Fibroblast of gingiva (primary cell): ENCODE data around the gene RALGPS1.
A peak's percentile ranks its signal among the peaks of the same experiment; 100 is the strongest.
"Not testable (repeated sequence)": the region's sequence is repeated elsewhere in the genome, so short reads cannot be mapped to it uniquely, and the experiment has no call there.

ENCODE experiments used
- DNase-seq: peaks from one replicate; pipeline ENCODE4 v3.0.0-alpha.2; 2011; ENCODE audit warnings: low read depth

Gene RALGPS1

GRCh38 chr9:127158786-127159324, 244.3 kb downstream of the RALGPS1 start:
- DNase-seq = no peak

- DNase-seq = peak; percentile 72
Measured at GRCh38 chr9:127159325-127159801, 244.8 kb downstream of the RALGPS1 start.

- no peak for DNase-seq
Measured at GRCh38 chr9:127159949-127160610, 245.5 kb downstream of the RALGPS1 start.

- no peak for DNase-seq
Measured at GRCh38 chr9:127161081-127161624, 246.6 kb downstream of the RALGPS1 start.

- no peak for DNase-seq
Measured at GRCh38 chr9:127162046-127162863, 247.7 kb downstream of the RALGPS1 start.

- no peak for DNase-seq
Measured at GRCh38 chr9:127162864-127163365, 248.3 kb downstream of the RALGPS1 start.

GRCh38 chr9:127163409-127163808, 248.8 kb downstream of the RALGPS1 start:
- DNase-seq = peak; percentile 65

- no peak for DNase-seq
Measured at GRCh38 chr9:127165116-127165515, 250.5 kb downstream of the RALGPS1 start.

- DNase-seq = no peak
Measured at GRCh38 chr9:127166111-127166510, 251.5 kb downstream of the RALGPS1 start.

- DNase-seq = peak; percentile 54
Measured at GRCh38 chr9:127166651-127167524, 252.3 kb downstream of the RALGPS1 start.

- no peak for DNase-seq
Measured at GRCh38 chr9:127167560-127168326, 253.2 kb downstream of the RALGPS1 start.

- no peak for DNase-seq
Measured at GRCh38 chr9:127168756-127169574, 254.4 kb downstream of the RALGPS1 start.

GRCh38 chr9:127169575-127169883, 254.9 kb downstream of the RALGPS1 start:
- DNase-seq = no peak

- DNase-seq = no peak
Measured at GRCh38 chr9:127170103-127170502, 255.5 kb downstream of the RALGPS1 start.

GRCh38 chr9:127170652-127171051, 256.1 kb downstream of the RALGPS1 start:
- no peak for DNase-seq

- not testable (repeated sequence) for DNase-seq
Measured at GRCh38 chr9:127171348-127171747, 256.8 kb downstream of the RALGPS1 start.

- DNase-seq = peak; percentile 51
Measured at GRCh38 chr9:127172066-127172707, 257.6 kb downstream of the RALGPS1 start.

GRCh38 chr9:127173063-127173462, 258.5 kb downstream of the RALGPS1 start:
- no peak for DNase-seq
